ENCODE results near the gene USP13. TPM values are rescaled to one million over a fixed set of nuclear protein-coding genes. Genes with fewer than 3 reads are reported as not detected.

Gene USP13
- total and polyA plus RNA-seq, 2 experiments from 2014 or later: 30.6 to 31.1 TPM

- no peak overlapping the region for H3K4me3 ChIP-seq
- no peak for TF ChIP-seq CTCF (IDR thresholded peaks at IDR 0.05; ENCODE audit: low read depth, low read length)
- H3K4me1 ChIP-seq (ENCODE audit: low read depth): no peaks in the 10 kb centered on the region
- no peaks in the 10 kb centered on the region for H3K27me3 ChIP-seq
- DNase-seq (ENCODE audit: low read depth in 1 of 2, low spot score in 1 of 2): no peak
- peaks cover 8% of the 10 kb centered on the region for H3K36me3 ChIP-seq
- H3K9me3 ChIP-seq (ENCODE audit: low read depth): no peaks in the 10 kb centered on the region
- H3K27ac ChIP-seq: peak overlapping the region; percentile 19
These were observed 60.8 kb downstream of the USP13 start for GRCh38 chr3:179713643-179714090.

GRCh38 chr3:179715582-179715981 lies 62.7 kb downstream of the USP13 start:
- Histone ChIP-seq H3K4me1 (ENCODE audit: low read depth) (no peaks in the 10 kb centered on the region), H3K4me3 (no peak overlapping the region), H3K9me3 (ENCODE audit: low read depth) (no peaks in the 10 kb centered on the region), H3K27ac (no peak overlapping the region), H3K27me3 (no peaks in the 10 kb centered on the region), H3K36me3 (peaks cover 8% of the 10 kb centered on the region)
- no peak for DNase-seq (ENCODE audit: low read depth in 1 of 2, low spot score in 1 of 2)
- TF ChIP-seq CTCF (IDR thresholded peaks at IDR 0.05; ENCODE audit: low read depth, low read length): no peak

GRCh38 chr3:179716226-179716625 lies 63.4 kb downstream of the USP13 start:
- Histone ChIP-seq H3K4me3 (no peak overlapping the region), H3K36me3 (peaks cover 8% of the 10 kb centered on the region), H3K27ac (no peak overlapping the region), H3K9me3 (ENCODE audit: low read depth) (no peaks in the 10 kb centered on the region), H3K4me1 (ENCODE audit: low read depth) (no peaks in the 10 kb centered on the region), H3K27me3 (no peaks in the 10 kb centered on the region)
- TF ChIP-seq CTCF (IDR thresholded peaks at IDR 0.05; ENCODE audit: low read depth, low read length): no peak
- DNase-seq (ENCODE audit: low read depth in 1 of 2, low spot score in 1 of 2): no peak

- Histone ChIP-seq H3K27ac (no peak overlapping the region), H3K27me3 (no peaks in the 10 kb centered on the region), H3K36me3 (peaks cover 9% of the 10 kb centered on the region), H3K4me1 (ENCODE audit: low read depth) (no peaks in the 10 kb centered on the region), H3K4me3 (no peak overlapping the region), H3K9me3 (ENCODE audit: low read depth) (no peaks in the 10 kb centered on the region)
- peak in 1 of 2 donors; percentile 68 for DNase-seq (ENCODE audit: low read depth in 1 of 2, low spot score in 1 of 2)
- no peak for TF ChIP-seq CTCF (IDR thresholded peaks at IDR 0.05; ENCODE audit: low read depth, low read length)
These were observed 64.0 kb downstream of the USP13 start for GRCh38 chr3:179716811-179717210.

- H3K36me3 ChIP-seq: peaks cover 8% of the 10 kb centered on the region
- no peak for TF ChIP-seq CTCF (IDR thresholded peaks at IDR 0.05; ENCODE audit: low read depth, low read length)
- DNase-seq (ENCODE audit: low read depth in 1 of 2, low spot score in 1 of 2): peak in 1 of 2 donors; percentile 9
- no peaks in the 10 kb centered on the region for H3K9me3 ChIP-seq (ENCODE audit: low read depth)
- H3K4me3 ChIP-seq: no peak overlapping the region
- H3K4me1 ChIP-seq (ENCODE audit: low read depth): no peaks in the 10 kb centered on the region
- H3K27ac ChIP-seq: no peak overlapping the region
- no peaks in the 10 kb centered on the region for H3K27me3 ChIP-seq
These were observed 64.4 kb downstream of the USP13 start for GRCh38 chr3:179717219-179717618.
